Embryonic facial prominence (tissue), 1 donor: ENCODE measurements around the gene IL1A.

Experiments used
- DNase-seq: peaks from one replicate; pipeline ENCODE4 v3.0.0-alpha.2; 2016; ENCODE audit errors: extremely low spot score

The IL1A gene

DNA sequence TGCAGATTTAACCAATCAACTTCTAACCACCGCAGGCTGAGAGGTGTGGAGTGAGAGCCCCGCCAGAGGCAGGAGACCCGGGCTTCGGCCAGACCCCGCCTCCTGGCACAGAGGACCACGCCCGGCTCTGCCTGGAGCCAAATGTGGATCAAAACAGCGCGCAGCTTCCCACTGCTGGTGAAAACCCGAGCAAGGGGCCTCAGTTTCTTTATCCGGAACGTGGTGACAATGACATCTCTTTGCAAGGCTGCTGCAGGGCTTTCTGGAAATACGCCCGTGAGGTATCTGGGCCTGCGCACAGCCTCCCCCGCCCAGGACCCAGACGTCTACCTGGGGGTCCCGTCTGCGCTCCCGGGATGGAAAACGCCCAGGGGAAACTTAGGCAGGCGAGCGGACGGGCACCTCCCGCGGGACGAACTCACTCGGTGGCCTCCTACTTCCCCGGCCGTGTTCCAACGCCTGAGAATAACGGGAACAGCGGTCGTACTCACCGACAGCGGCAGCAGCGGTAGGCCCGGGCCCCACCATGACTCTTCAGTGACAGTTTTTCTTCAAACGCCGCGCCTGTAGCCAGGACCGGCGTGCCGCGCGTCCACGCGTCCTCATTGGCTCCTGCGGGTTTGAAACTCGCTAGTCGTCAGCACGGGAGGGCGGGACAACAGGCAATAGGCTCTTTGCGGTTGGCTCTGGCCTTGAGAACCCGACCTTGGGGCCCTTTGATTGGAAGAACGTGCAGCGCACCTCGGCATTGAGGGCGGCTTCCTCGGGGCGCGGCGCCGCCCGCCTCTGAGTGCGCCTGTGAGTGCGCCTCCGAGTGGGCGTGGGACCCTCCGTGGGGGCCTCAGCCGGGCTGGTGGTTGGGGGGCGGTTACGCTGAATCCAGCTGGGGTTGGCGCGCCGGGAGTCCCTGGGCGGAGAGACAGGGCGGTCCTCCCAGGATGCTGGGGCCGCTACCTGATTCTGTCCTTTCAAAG is 19.9 kb downstream of the IL1A start, which contains the start of gene CKAP2L:
Gene CKAP2L (minus strand): TSS at position 539 of the 974 bp plus-strand sequence. CDS start 11 bp downstream, at position 528.
- peak; percentile 94 for DNase-seq

- no peak for DNase-seq
Observed at GRCh38 chr2:112762276-112762675, 22.0 kb downstream of the IL1A start.

GRCh38 chr2:112760149-112760548 is 24.1 kb downstream of the IL1A start:
- DNase-seq, result no peak

DNA sequence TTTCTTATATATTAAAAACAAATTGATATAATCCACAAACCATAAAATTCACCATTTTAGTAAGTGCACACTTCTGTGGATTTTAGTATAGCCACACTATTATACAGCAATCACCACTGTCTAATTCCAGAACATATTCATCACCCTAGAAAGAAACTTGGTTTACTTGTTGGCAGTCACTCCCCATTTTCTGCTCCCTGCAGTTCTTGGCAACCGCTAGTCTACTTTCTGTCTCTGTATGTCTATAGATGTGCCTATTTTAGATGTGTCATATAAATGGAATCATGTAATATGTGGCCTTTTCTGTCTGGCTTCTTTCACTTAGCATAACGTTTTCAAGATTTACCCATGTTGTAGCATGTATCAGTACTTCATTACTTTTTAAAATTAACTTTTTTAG is 25.6 kb downstream of the IL1A start:
- DNase-seq, result no peak

DNA sequence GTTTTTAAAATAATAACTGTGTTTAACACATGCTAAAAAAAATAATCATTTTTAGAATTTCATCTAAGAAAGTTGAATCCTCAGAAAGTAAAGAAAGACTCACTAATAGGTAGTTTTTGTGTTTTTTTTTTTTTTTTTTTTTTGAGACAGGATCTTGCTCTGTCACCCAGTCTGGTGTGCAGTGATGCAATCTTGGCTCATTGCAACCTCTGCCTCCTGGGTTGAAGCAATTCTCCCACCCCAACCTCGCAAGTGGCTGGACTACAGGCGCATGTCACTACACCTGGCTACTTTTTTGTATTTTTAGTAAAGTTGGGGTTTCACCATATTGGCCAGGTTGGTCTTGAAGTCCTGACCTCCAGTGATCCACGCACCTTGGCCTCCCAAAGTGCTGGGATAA is 27.0 kb downstream of the IL1A start:
- DNase-seq, result no peak

DNA sequence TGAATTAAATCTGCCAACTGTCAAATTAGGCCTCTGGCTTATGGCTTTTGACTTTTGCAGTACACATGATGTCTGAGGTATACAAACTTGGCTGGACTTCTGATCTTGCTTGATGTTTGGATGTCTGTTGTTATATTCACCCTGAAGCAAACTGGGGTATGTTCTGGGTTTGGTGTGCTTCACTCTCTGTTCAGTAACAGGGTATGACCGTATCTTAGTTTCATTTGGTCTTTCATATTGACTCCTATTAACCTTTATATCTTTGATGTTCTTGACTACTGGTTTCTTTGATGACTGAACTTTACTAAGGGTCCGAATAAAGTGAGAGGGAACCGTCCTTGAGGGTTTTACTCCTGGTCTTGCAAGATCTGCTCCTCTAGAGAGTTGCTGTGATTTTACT is 28.1 kb downstream of the IL1A start:
- no peak for DNase-seq

DNA sequence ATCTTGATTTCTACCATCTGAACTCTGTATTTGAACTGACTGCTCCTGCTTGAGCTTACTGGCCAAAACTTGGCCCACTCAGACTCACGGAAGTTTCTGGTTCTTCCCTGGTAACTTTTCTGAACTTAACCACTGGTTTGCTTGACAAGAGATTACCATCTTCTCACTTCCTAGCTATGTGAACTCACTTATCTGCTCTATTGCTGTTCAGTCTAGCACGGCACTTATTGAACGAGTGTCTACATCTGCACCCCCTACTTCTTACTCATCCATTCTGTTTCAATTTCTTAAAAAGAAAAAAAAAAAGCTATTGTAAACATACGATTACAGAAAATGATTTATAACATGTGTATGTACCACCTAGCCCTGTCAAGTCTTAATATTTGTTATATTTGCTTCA is 28.8 kb downstream of the IL1A start:
- DNase-seq, result no peak

DNA sequence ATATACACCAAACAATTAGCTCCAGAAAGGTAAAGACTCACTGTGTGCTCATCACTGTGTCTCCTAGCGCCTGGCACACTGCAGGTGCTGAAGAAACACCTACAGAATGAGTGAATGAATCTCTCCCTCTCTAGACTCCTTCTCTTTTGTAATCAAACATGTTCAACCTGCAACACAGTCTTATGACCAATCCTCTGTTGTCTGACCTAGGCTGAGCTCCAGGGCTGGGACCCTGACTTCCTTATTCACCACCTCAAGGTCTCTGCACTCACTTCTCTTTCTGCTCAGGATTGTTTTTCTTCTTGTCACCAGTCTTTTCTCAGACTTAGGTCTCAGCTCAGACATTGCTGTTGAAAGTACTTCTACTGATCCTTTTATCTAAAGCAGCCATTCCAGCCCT is 29.7 kb downstream of the IL1A start:
- DNase-seq, result no peak

DNA sequence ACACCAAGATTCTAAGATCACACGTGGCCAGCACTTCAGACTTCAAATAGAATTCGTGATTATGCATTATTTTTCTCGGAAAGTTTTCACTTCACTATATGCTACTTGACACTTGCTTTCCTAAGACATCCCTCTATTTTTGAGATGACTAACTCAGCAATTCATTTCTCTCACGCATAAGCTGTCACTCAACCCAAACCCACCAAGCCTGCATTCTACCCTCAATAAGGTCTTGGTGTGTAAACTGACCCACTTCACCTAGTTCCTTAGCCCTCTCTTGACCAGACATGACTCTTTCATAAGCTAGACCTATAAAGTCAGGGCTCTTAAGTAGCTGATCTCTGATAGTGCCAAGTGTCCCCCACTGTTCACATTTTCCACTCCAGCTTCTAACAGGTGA is 31.6 kb downstream of the IL1A start:
- no peak for DNase-seq

- DNase-seq, result no peak
Observed at GRCh38 chr2:112751451-112752197, 32.7 kb downstream of the IL1A start.

DNA sequence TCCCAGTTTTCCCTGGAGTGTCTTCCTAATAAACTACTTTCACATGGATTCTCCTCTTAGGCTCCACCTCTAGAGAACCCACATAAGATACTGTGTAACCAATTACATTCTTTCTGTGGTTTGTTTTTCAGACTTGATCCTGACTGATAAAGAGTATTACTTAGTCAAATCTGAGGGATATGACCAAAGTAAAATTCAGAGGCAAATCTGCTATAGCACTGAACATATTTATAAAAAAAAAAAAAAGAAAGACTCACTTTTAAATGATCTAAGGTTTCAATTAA is 33.8 kb downstream of the IL1A start:
- DNase-seq, result no peak

DNA sequence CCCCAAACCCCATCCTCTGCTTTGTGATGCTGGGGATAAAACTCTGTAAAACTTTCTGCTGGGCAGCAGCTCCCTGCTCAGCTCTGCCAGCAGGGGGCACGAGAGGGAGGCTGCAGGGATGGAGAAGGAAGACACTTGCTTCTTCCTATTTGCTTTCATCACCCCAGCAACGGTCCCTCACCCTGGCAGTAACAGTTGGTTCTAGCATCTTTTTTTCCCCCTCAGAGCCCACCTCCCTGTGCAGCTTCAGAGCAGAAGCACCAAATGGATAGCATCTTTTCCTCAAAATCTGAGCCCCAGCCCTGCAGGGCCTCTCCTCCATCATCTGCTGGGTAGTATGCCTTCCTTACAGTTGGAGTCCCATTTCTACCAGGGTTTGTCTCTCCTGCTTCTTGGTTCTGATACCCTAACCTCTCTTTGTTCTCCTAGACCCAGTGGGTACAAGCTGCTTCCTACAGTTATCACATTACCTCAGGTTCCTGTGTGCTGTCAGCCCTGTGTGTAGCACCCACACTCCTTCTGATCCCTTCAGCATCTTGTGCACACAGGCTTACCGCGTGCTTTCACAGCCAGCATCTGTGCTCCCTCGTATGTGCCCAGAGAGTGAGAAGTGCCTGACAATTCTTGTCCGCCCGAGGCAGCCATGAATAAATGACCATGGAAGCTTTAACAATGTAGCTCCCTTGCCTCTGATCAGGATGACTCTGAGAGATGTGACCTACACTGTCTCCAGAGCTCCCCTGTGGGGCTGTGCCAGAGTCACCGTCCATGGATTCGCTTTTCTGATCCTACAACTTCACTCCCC is 34.3 kb downstream of the IL1A start:
- no peak for DNase-seq

DNA sequence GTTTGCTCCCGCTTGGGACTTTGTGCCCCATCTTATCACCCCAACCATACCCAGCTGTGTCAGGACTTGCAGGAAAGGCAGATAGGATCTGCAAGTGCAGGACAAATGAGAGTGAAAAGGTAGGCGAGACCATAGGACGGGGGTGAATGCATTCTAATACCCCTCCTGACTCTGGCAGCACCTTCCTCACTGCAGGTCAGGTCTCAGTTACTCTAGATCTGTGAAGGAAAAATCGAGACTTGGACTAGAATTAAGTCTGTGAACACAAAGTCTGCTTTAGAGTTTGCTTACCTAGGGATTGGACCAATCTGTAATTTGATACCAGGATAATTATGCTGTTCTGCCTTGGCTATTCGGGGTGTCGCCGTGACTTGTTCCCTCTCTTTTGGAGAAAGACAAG is 43.8 kb downstream of the IL1A start:
- no peak for DNase-seq

- DNase-seq, result no peak
Observed at GRCh38 chr2:112737542-112738232, 46.6 kb downstream of the IL1A start.

- no peak for DNase-seq
Observed at GRCh38 chr2:112733871-112734270, 50.4 kb downstream of the IL1A start.

DNA sequence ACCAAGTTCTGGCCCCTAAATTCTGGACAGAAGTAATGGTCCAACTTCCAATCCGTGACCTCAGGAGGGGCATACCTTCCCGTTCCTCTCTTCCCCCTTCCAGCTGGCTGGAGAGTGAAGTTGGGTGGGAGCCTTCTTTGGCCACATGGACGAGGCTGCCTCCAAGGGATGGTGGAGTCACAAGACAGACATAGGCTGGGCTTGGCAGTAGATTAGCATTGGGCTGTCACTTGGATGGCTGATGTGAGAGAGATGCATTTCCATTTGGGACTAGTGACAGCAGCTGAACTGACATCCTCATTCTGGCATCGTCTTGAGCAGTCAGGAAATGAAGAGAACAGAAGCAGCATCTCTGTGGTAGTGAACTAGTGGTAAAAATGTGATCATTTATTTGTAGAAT is 50.8 kb downstream of the IL1A start:
- no peak for DNase-seq

DNA sequence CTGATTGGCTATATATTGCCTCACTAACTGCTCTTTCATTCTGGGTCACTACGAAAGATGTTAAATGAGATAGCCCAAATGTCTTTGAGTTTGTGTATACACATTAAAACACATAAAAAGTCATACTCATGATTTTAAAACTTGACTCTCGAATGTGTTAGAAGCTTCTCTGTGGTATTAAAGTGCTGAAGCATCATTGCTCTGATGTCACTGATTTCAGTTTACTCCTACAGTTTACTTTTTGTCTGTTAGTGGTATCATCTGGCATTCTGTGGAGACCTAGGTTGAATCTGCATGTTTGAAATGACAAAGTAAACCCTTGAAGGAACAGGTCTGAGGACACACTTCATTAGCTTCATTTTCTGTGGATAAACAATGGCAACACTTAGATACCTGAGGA is 52.8 kb downstream of the IL1A start:
- DNase-seq, result no peak

DNA sequence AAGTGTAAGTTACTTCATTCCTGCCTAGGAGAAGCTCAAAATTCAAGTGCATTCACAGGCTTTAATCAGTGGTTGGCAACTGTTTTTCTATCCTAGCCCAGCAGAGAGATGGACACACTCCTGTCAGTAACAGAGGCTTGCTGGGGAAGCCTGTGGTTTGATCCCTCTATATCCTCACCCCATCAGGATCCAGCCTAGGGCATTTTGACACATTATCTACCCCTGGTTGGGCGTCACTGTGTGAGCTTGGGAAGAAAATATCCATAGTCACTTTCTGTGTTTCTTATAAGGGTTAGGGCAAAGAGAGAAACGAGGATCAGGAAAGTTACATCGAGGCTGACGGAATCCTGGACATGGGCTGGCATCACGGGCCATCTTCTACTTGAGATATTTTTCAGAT is 53.5 kb downstream of the IL1A start:
- no peak for DNase-seq

- no peak for DNase-seq
Observed at GRCh38 chr2:112730216-112730615, 54.1 kb downstream of the IL1A start.

- no peak for DNase-seq
Observed at GRCh38 chr2:112728378-112729175, 55.7 kb downstream of the IL1A start.

GRCh38 chr2:112728029-112728362 is 56.3 kb downstream of the IL1A start:
- DNase-seq, result no peak
